Stimulated activated CD4-positive, alpha-beta T cell treated with anti-CD3 and anti-CD28 coated beads, Interleukin-2, amount 100 ng/mL, for 4 hours (primary cell): Measurements from ENCODE around the gene DIRAS1.
"Not testable (repeated sequence)": the region's sequence is repeated elsewhere in the genome, so short reads cannot be mapped to it uniquely, and the experiment has no call there.

Experiments used
- DNase-seq: peaks from one replicate; pipeline ENCODE4 v3.0.0-alpha.2; 2020; ENCODE audit warnings: low read depth

DIRAS1 gene

GRCh38 chr19:2711172-2711874 is 9.8 kb downstream of the DIRAS1 start:
- DNase-seq: no peak

- DNase-seq: no peak
Measured at GRCh38 chr19:2706251-2706650, 14.9 kb downstream of the DIRAS1 start.

- DNase-seq: no peak
Measured at GRCh38 chr19:2703691-2704216, 17.4 kb downstream of the DIRAS1 start.

- DNase-seq: no peak
Measured at GRCh38 chr19:2703077-2703437, 18.1 kb downstream of the DIRAS1 start.

GRCh38 chr19:2702170-2703076 is 18.7 kb downstream of the DIRAS1 start, which contains the start of gene GNG7:
GNG7 (minus strand) TSS chr19:2702694; CDS start chr19:2520688, 182,006 bp downstream.
- DNase-seq: peak; percentile 94

- DNase-seq: no peak
Measured at GRCh38 chr19:2701361-2702169, 19.6 kb downstream of the DIRAS1 start.

GRCh38 chr19:2700660-2701360 is 20.4 kb downstream of the DIRAS1 start:
- DNase-seq: no peak

GRCh38 chr19:2699413-2700140 is 21.6 kb downstream of the DIRAS1 start:
- no peak for DNase-seq

GRCh38 chr19:2694196-2694595 is 27.0 kb downstream of the DIRAS1 start:
- no peak for DNase-seq

GRCh38 chr19:2693492-2694160 is 27.5 kb downstream of the DIRAS1 start:
- DNase-seq: no peak

- no peak for DNase-seq
Measured at GRCh38 chr19:2691951-2692350, 29.2 kb downstream of the DIRAS1 start.

- DNase-seq: no peak
Measured at GRCh38 chr19:2690856-2691255, 30.3 kb downstream of the DIRAS1 start.

- no peak for DNase-seq
Measured at GRCh38 chr19:2686360-2686759, 34.8 kb downstream of the DIRAS1 start.

GRCh38 chr19:2685204-2685704 is 35.9 kb downstream of the DIRAS1 start:
- DNase-seq: no peak

- no peak for DNase-seq
Measured at GRCh38 chr19:2683430-2684003, 37.7 kb downstream of the DIRAS1 start.

GRCh38 chr19:2680808-2681207 is 40.4 kb downstream of the DIRAS1 start:
- DNase-seq: no peak

- DNase-seq: no peak
Measured at GRCh38 chr19:2679439-2679838, 41.7 kb downstream of the DIRAS1 start.

- not testable (repeated sequence) for DNase-seq
Measured at GRCh38 chr19:2678948-2679347, 42.2 kb downstream of the DIRAS1 start.

GRCh38 chr19:2678044-2678671 is 43.0 kb downstream of the DIRAS1 start:
- no peak for DNase-seq
